ENCODE results near the gene EDARADD. TPM values are rescaled to one million over a fixed set of nuclear protein-coding genes. Genes with fewer than 3 reads are reported as not detected.
"Not testable (repeated sequence)": the region's sequence is repeated elsewhere in the genome, so short reads cannot be mapped to it uniquely, and the experiment has no call there.

Gene EDARADD
- total RNA-seq, 1 donor from 2014 or later, result 2.2 TPM

DNA sequence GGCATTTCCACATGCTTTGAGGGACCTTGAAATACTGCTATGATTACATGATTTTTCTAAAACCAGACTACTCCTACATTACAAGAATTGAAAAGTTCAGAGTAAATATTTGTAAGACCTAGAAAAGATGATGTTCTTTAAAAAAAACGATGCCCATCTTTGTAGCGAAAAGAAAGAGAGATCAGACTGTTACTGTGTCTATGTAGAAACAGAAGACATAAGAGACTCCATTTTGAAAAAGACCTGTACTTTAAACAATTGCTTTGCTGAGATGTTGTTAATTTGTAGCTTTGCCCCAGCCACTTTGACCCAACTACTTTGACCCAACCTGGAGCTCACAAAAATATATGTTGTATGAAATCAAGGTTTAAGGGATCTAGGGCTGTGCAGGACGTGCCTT is 110.3 kb downstream of the EDARADD start:
- ATAC-seq; intact Hi-C loops (cut with DNase I); DNase-seq (ENCODE audit: low spot score): not testable (repeated sequence)

DNA sequence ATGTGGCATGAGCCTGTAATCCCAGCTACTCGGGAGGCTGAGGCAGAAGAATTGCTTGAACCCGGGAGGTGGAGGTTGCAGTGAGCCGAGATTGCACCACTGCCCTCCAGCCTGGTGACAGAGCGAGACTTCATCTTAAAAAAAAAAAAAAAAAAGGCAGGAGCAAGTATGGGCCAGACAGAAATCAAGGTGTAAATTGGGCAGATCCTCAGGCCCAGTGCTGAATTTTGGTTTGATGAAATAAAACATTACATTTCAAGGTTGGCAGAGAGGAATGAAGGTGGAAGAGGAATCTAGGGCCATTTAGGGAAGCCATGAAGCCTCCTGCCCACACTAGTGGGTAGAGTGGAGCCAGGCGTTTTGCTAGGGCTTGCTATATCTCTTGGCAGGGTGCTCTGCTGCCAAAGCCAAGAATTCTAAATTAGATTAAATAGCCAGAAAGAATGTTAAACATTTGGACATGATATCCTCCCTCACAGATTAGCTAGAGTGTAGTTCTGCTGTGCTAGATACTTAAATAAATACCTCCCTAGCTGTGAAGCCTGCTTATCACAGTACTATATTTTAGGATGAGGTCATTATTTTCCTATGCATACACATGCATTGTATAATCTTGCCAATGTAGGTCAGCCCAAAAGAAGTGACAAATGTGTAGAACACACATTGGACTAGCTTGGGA is 113.1 kb downstream of the EDARADD start:
- no peak for ATAC-seq
- intact Hi-C loops (cut with DNase I), result no loop called here

DNA sequence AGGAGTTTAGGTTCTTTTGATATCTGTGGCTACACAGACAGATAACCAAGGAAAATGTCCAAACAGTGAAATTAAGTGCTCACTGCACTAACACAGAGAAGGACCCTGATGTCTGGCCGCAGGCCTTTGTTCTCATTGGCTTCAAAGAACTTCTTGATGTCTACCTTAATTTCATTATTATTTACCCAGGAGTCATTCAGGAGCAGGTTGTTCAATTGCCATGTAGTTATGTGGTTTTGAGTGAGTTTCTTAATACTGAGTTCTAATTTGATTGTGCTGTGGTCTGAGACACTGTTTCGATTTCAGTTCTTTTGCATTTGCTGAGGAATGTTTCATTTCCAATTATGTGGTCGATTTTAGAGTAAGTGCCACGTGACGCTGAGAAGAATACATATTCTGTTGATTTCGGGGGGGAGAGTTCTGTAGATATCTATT is 114.5 kb downstream of the EDARADD start:
- DNase-seq (ENCODE audit: low spot score) (no peak), ATAC-seq (no peak)
- intact Hi-C loops (cut with DNase I), result no loop called here

More for the DNA sequence above, 113.1 kb downstream of the EDARADD start:
- no peak for DNase-seq (ENCODE audit: low spot score)

DNA sequence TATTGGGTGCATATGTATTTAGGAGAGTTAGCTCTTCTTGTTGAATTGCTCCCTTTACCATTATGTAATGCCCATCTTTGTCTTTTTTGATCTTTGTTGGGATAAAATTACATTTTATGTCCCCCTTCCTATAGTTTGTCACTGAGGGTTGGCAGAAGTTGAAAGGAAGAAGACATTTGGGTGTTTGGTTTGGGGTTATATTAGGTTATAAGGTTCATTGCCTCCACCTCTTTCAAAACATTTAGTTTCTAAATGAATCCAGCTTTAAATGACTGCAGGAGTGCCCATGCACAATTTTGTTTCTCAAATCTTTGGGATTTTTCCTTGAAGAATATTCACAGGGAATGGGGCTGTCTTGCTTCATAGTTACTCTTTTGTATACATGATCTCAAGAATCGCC is 115.1 kb downstream of the EDARADD start:
- no peak for DNase-seq (ENCODE audit: low spot score)
- no peak for ATAC-seq
- intact Hi-C loops (cut with DNase I), result no loop called here

DNA sequence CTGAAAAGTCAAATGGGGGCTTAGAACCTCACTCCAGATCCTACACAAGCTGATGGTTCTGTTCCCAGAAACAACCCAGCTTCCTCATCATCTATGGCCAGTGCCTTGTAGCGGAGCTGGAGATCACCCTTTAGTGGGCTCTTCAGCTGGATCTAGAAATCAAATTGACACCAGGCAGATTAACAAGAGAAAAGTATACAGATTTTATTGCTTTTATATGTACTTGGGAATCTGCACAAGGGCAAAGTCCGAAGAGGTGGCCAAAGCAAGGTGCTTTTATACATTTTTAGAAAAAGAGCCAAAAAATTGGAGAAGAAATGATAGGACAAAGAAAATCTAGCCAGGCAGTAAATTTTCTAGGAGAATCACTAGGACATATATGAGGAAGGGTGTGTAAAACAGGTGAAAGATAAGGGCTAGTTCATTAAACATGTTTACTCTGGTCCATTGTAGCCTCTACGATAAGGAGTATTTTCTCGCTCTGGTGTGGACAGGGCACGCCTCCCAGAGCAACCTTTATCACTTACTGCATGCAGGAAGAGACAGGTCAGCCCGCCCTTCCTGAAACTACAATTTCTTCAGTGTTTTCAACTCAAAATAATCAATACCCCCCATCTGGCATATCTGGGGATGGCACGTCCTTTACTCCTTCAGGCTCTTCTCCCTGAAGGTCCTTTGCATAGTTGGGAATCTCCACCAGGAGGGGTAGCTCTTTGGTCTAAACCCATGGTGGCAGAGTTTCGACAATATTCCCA is 115.7 kb downstream of the EDARADD start:
- ATAC-seq (no peak), DNase-seq (ENCODE audit: low spot score) (no peak)
- intact Hi-C loops (cut with DNase I), result no loop called here

DNA sequence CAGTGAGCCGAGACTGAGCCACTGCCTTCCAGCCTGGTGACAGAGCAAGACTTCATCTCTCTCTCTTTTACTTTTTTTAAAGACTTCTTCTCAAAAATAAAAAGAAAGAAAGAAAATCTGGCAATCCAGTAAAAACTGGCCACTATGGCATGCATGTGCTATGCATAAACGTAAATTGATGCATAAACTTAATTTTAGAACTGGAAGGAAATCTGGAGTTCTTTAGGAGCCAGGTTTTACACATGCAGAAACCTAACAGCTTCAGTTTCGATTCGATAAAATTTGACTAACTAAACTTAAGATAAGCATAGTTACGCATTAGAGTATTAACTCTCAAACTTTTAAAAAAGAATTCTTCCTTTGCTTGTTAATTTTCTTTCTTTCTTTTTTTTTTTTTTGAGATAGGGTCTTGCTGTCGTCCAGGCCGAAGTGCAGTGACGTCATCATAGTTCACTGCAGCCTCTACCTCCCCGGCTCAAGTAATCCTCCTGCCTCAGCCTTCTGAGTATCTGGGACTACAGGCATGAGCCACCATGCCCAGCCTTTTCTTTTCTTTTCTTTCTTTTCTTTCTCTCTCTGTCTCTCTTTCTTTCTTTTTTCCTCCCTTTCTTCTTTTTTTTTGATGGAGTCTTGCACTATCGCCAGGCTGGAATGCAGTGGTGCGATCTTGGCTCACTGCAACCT is 117.8 kb downstream of the EDARADD start:
- ATAC-seq (no peak), DNase-seq (ENCODE audit: low spot score) (no peak)
- intact Hi-C loops (cut with DNase I), result no loop called here

DNA sequence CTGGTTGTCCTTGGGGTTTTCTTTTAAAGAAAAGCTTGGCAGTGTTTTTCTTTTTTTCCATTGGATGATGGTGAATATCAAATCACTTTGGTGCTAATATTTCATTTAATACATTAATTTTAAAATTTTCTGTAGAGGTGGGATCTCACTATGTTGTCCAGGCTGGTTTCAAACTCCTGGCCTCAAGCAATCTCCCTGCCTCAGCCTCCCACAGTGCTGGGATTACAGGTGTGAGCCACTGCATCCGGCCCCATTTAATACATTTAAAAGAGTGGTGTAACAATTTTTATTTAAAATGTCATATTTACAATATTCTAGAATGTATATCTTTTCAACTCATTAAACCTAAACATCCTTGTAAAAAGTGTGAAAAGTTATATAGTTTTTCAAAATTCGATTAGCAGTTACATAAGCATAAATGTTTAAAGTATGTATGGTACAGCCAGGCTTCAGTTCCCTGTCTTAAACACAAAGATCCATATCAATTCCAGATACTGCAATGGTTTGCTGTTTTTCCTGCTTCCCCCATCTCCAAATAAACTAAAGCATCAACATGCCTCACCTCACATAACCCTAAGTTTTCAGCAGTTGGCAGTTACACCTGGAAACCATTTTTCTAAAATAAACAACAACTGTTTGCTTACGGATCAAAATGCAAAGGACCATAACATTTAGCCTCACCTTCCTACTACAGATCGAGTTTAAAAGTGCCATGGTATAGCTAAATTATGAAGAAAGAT is 120.8 kb downstream of the EDARADD start:
- intact Hi-C loops (cut with DNase I), result no loop called here
- no peak for DNase-seq (ENCODE audit: low spot score)
- ATAC-seq, result no peak

DNA sequence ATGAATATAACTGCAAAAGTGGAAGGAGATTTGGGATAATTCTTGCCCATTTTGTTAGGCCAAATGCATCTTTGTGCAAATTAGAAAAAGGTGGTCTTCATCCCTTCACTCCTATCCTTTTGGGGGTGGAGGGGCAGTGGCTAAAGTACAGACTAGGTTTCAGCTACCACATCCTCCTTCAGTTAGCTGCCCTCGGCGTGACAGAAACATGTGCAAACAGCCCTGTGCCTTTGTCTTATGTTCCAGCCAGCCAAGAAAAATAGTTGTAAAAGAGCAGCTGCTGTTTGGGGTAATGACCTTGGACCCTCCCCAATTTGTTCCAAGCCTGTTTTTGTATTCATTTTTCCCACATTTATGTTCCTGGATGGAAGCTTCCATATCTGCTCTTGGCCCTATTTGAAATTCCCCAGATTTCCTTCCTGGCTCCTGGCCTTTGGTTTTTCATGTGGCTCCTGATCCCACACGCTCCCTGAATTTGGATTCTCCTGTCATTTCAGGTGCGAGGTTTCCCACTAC is 121.4 kb downstream of the EDARADD start:
- DNase-seq (ENCODE audit: low spot score), result no peak
- intact Hi-C loops (cut with DNase I), result no loop called here
- ATAC-seq, result peak; percentile 45

DNA sequence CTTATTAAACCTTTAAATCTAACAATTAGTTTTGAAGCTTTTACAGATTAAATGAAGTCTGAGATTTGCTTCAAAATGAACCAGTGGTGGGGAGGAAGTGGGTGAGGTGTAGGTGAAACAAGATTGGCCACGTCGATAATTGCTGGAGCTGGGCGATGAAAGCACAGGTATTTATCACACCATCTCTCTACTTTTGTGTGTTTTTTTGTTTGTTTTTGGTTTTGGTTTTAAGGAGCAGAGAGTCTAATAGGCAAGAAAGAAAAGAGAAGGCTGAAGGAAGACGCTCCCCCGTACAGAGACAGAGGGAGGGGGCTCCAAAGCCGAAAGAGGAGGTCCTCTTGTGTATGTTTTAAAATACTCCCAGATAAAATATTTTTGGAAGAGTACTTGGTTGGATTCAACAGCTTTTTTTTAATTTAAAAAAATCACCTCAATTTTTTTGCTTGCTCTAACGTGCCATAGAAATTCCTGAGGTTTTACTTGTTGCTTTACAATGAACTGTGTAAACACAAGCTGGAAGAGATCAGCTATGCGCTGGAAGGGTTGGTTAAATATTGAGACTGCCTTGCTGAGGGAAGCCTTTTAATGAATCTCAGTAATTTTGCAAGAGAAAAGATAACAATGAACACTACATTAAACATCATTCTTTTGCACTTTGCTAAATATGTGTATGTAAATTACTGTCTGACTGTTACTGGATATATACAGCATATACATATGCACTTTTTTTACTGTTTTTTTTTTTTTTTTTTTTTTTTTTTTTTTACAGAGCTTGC is 123.0 kb downstream of the EDARADD start:
- intact Hi-C loops (cut with DNase I), result no loop called here
- peak; percentile 65 for ATAC-seq
- DNase-seq (ENCODE audit: low spot score), result no peak

DNA sequence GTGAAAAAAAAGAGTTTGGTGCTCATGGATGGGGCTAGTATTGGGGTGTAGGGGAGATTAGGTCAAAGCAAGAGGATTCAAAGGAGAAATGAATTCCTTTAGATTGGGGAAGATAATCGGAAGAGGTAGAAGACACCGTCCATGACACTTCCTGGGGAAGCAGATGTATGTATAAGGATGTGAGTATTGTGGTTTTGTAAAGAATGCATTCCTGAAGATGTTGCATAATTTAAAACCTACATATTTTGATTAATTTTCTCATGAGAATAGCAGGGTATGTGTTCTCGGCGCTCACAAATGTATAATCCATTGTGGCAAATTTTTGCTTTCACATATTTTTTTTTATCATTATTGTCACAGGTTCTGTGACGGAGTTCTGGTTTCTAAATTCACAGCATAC is 124.2 kb downstream of the EDARADD start:
- ATAC-seq, result no peak
- intact Hi-C loops (cut with DNase I), result no loop called here

DNA sequence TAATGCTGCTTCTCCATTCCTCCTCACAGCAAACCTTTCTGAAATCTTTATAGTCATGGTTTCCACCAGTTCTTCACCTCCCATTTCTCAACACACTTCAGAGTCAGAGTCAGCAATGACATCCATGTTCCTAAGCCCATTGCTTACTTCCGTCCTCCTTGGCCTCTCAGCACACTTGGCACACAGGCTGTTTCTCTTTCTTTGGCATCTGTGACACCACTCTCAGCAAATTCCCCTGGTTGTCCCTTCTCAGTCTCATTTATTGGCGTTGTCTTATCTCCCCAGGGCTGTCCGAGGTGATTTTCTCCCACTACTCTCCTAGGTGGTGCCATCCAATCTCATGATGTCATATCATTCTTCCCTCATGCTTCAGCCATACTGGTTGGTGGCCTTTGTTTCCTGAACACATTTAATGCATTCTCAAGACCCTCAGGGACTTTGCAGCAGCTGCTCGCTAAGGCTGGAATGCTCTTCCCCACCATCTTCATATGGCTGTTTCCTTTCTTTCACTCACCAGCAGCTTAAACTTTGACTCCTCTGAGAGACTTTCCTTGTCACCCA is 126.4 kb downstream of the EDARADD start:
- DNase-seq (ENCODE audit: low spot score) (no peak), ATAC-seq (no peak)
- intact Hi-C loops (cut with DNase I), result no loop called here

More for the DNA sequence above, 124.2 kb downstream of the EDARADD start:
- DNase-seq (ENCODE audit: low spot score), result no peak

DNA sequence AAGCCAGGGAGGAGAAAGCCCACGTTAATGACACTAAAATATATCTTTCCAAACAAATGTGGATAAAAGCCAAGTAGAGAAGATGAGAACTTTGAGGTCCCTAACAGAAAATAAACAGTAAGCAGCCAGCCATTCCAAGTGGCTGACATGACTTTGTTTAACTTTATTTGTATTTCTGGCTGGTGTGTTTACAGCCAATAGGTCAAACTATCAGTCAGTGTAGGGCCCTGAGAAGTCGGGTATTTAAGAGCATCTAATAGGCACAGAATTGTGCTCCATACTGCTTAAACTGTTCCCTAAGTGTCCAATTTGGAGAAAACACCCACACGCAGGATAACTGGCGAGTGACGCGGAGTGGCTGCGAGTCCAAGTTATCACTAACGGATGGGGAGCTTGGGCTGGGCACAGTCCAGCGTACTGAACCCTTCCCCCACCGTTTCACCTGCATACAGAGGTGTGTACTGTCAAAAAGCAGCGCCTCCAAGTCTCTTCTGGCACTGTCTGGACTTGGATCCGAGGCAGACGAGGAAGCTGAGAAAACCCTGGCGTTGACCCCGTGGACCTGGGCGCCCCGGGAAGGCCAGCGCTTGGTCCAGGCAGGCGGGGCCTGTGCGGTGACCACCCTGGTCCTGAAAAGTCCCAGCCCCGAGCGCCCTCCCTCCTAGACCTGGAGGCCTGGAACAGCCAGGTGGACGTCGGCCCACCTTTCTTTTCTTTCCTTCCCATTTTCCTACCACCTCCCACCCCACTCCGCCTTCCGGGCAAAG is 129.0 kb downstream of the EDARADD start:
- peak; percentile 72 for ATAC-seq
- DNase-seq (ENCODE audit: low spot score), result peak; percentile 67
- intact Hi-C loops (cut with DNase I), result no loop called here

DNA sequence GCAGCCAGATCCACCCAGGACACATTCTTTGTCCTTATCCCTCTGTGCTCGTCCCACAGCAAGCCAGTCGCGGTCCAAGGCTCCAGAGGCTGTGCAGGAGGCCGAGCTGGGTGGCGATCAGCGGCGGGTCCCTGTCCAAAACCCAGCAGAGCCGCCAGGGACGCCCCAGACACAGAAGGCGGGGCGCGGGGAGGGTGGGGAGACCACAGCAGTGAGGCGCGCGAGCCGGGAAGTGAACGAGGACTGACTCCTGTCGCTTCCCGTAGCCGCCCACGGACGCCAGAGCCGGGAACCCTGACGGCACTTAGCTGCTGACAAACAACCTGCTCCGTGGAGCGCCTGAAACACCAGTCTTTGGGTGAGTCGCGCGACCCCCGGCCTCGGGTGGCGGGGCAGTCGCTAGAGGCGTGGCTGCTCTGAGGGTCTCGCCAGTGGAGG is 129.6 kb downstream of the EDARADD start, which contains the start of gene LGALS8:
Gene LGALS8, plus strand, starts transcription at position 279 of the 438 bp plus-strand sequence. CDS start 2,089 bp downstream, outside the sequence.
- peak; percentile 97 for ATAC-seq
- DNase-seq (ENCODE audit: low spot score), result peak; percentile 94
- intact Hi-C loops (cut with DNase I), result no loop called here

DNA sequence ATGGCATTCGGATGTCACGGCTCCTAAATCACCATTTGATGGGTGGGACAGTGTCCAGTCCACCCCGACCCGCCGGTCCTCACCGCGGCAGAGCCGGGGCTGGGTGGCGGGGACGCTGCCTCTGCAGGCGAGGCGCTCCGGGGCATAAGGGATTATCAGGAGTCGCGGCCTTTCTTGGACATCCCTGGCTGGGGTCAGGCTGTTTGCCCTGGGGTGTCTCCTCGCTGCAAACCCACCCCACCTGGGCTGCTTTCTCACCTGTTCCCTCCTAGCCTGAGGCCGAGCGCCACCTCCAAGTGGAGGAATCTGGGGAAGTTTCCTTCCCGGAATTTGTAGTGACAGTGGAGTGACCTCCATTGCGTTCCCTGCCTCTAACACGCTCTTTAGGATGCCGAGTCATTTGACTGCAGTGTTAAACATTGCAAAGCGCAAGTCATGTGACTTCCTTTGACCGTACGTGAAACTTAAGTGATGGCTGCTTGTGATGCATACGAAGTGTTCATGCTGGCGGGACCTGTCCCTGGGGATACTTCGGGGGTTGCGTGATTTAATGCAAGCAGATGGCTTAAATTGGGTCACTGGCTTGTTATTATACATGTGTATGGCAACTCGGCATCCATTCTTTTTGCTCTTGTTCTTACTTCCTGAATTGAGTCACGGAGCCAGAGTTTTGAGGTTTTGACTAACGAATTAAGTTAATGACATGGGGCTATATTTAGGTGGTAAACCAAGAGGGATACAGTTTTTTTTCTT is 130.2 kb downstream of the EDARADD start:
- DNase-seq (ENCODE audit: low spot score) (peak; percentile 63), ATAC-seq (peak; percentile 68)
- intact Hi-C loops (cut with DNase I), result no loop called here

DNA sequence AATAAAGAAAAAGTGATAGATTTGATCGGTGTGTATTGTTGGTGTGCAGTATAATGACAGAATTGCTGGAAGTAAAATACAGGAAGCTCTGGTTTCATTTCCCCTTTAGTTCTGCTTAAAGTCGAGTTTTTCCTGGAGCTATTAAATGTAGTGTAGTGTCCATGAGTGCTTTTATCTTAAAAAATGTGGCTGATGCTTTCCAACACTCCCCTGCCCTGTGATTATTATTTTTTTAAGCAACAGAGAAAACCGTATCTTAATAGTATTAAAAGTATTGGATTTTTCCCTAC is 130.8 kb downstream of the EDARADD start:
- intact Hi-C loops (cut with DNase I), result no loop called here
- ATAC-seq (no peak), DNase-seq (ENCODE audit: low spot score) (no peak)

DNA sequence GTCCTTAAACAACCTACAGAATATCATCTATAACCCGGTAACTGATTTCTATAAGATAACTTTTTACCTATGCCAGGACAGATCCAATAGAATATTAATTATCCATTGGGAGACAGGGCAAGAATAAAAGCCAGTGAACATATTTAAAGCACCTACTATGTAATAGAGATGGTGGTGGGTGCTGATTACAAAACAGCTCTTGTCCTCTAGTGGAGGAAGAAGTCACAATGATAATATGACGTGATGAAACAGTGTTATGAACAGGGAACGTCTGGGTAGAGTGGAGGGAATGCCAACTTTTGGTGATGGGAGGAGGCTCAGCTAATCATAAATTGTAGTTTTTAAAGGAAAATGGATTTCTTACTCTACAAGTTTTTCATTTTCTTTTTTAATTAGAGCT is 132.0 kb downstream of the EDARADD start:
- no peak for DNase-seq (ENCODE audit: low spot score)
- intact Hi-C loops (cut with DNase I), result no loop called here
- no peak for ATAC-seq

DNA sequence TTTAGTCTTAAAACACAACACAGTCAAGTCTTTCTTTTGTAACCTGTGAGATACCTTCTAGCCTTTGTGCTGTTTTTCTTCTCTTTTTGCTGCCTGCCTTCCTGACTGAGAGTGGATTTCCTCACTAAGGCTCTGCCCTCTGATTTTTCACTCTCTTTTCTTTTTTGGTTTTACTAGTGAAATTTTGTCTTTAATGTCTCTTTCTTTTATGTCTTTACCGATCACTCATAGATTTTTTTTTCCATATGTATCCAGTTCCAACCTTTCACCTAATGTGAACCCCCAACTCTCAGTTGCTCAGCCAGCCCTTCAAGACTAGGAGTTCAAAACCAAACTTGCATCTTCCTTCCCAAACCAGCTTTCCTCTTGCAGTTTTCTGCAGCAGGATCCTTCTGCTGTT is 136.2 kb downstream of the EDARADD start:
- no peak for DNase-seq (ENCODE audit: low spot score)
- ATAC-seq, result no peak
- intact Hi-C loops (cut with DNase I), result no loop called here
